Ammon's horn (tissue), 1 donor: ENCODE results near the gene FMO5.
"Not testable (repeated sequence)": the region's sequence is repeated elsewhere in the genome, so short reads cannot be mapped to it uniquely, and the experiment has no call there.

Experiments used
- DNase-seq: peaks from one replicate; pipeline ENCODE4 v3.0.0-alpha.2; 2016; ENCODE audit warnings: low spot score

Gene FMO5

DNA sequence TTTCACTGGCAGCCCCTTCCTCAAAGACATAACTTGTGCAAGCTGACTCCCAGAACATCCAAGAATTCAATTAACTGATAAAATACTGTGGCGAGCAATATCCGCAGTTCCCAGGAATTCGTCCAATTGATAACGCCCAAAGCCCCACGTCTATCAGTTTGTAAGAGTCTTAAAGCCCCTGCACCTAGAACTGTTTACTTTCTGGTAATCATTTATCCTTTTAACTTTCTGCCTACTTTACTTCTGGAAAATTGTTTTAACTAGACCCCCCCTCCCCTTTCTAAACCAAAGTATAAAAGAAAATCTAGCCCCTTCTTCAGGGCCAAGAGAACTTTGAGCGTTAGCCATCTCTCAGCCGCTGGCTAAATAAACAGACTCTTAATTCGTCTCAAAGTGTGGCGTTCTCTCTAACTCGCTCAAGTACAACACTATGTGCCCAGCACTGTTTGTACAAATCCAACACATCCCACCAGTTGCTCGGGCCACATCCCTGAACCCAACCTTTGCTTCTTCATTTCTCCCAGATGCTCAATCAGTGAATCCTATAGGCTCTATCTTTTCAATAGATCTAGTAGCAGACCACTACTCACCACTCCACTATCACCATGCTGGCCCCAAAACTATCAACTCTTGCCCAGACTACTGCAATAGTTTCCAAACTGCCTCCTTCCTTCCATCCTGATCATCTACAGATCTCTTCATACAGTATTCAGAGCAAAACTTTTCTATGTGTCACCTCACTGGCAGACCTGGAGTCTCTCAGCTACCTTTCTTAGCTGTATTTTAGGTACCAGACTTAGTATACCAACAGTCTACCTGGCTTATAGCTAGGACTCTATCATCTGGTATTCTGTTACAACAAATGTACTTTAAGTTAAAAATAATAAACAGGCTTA, 14.0 kb upstream of the FMO5 start:
- DNase-seq = no peak

DNA sequence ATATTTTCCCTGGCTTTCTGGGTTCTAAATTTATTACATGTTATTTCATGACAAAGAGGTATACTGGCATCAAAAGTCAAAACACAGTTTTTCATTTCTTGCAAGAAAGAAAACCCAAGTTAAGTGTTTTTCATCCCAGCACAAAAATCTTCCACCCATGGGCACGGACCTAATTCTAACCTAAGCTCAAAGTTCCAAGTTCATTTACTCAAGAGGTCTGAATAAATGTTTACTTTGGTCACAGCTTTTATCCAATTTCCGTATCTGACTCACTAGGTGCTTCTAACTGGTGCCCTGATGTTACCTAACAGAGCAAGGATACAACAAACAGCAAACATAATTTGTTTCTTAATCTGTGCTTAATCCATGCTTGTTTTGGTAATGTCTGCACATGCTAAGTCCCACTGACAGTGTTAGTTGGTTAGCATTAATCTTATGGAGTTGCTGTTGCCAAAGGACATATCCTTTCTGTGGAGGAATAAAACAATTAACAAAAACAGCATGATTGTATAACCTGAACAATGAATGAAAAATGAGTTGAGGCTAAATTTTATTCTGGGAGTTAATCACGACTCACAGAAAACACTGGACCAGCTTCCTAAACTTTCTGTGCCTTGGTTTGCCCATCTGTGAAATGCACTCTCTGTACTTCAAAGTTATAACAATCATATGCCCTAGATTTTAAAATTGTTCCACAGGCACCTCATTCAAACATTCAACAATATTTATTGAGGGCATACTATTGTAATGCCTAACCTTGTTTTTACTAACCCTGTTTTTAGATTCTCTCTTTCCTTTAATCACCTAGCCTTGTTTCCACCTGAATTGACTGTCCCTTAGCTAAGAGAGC, 13.1 kb upstream of the FMO5 start:
- DNase-seq = no peak

DNA sequence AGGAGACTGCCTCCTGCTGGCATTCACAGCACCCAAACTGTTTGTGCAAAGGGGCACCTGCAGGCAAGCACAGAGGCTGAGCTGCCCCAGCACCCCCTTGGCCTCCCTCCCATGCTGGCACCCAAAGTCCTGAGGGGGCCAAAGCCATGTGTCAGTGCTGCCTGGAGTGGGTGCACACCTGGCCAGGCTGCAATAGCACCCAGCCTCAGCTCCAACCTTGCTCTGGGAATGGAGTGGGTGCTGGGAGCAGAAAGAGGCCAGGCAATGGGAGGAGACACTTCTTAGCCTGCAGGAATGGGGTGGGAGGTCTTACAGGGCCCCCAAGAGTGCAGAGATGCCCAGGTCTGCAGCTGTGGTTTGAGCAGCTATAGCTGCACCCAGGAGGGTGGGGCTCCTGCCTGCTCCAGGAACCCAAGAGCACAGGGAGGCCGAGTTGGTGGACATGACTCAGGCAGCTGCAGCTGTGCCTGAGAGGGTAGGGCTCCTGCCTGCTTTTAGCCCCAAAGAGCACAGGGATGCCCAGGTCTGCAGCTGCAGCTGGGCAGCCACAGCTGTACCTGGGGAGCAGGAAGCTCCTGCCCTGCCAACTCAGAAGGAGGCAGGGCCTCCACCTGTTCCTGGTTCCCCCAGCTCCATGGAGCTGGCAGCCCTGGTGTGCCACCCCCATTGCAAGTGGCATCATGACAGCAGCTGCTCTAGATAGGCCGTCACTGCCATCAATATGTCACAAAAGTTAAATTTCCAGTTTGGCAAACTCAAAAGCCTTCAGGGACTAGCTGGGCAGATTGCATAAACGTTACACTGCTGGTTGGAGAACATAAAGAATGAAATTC, 12.0 kb upstream of the FMO5 start:
- no peak for DNase-seq

DNA sequence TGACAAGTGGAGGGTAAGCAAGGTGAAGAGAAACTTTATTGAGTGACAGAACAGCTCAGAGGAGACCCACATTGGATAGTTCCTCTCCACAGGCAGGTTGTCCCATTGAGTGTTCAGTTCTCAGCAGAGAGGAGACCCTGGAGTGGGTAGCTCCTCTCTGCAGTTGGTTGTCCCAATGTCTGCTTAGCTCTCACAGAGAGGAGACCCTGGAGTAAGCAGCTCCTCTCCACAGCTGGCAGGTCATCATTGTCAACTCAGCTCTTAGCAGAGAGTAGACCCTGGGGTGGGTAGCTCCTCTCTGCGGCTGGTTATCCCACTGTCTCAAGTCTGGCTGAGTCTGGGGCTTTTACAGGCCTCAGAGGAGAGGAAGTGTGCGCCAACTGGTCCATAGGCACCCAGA, 11.3 kb upstream of the FMO5 start:
- DNase-seq = no peak

DNA sequence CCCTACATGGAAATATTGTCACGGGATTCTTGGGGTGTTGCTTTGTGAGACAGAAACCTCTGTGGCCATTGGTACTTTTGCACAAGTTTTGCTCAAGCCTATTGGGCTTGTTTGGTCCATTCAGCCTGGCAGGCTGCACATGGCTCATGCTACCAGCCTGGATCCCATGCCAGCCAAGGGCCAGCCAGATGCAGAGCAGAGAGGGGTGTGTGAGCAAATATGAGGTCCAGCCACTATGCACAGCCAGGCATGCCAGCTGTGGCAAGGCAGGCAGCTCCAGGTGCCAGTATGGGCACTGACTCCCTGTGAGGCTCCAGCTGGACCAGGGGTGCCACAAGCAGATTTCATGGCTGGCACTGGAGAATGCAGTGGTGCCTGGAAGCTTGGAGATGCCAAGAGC, 10.7 kb upstream of the FMO5 start:
- DNase-seq = no peak

DNA sequence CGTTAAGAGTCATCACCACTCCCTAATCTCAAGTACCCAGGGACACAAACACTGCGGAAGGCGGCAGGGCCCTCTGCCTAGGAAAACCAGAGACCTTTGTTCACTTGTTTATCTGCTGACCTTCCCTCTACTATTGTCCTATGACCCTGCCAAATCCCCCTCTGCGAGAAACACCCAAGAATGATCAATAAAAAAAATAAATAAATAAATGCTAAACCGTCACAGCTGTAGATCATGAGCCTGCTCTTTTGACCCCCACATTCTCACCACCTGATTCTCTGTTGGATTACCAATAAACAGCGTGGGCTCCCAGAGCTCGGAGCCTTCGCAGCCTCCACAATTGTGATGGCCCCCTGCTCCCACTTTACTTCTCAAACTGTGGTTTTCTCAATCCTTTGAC, 8.8 kb upstream of the FMO5 start:
- DNase-seq = not testable (repeated sequence)

DNA sequence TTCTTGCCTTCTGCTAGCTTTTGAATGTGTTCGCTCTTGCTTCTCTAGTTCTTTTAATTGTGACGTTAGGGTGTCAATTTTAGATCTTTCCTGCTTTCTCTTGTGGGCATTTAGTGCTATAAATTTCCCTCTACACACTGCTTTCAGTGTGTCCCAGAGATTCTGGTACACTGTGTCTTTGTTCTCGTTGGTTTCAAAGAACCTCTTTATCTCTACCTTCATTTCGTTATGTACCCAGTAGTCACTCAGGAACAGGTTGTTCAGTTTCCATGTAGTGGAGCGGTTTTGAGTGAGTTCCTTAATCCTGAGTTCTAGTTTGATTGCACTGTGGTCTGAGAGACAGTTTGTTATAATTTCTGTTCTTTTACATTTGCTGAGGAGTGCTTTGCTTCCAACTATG, 5.9 kb upstream of the FMO5 start:
- DNase-seq = not testable (repeated sequence)

DNA sequence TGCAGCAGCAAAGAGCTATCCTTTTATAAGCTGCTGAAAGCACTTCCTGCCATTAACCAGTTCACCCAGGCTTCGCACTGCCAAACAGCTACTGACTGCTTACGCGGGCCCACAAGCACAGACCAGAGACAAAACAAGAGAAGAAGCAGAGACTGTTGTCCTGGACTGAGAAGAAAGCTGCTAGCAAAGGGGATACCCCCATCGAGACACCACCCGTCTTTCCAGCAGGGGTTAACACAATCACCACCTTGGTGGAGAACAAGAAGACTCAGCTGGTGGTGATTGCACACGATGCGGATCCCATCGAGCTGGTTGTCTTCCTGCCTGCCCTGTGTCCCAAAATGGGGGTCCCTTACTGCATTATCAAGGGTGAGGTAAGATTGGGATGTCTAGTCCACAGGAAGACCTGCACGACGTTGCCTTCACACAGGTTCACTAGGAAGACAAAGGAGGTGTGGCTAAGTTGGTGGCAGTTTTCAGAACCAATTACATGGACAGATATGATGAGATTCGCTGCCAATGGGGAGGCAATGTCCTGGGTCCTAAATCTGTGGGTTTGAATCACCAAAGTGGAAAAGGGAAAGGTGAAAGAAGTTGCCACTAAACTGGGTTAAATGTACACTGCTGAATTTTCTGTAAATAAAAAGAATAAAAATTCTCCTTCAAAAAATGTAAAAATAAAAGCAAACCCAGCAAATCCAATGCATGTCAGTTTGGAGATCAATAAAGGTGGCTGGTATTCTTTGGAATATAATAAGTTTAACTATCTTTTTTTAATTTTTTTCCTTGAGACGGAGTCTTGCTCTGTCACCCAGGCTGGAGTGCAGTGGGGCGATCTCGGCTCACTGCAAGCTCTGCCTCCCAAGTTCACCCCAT, 1.2 kb downstream of the FMO5 start:
- no peak for DNase-seq

DNA sequence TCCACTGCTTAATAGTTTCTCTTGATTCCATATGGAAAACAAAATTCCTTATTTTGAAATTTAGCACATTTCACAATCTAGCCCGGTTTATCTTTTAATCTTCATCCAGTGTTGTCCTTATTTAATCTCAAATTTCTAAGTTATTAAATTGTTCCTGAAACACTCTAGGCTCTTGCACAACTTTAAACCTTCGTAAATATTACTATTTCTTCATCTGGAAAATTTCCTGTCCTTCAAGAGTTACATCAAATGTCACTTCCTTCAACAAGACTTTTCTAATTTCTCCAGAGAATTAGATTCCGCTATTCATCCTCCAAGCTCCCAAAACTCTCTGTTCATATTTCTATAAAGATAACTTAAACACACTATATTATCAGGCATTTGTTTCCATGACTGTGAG, 6.5 kb downstream of the FMO5 start:
- no peak for DNase-seq

DNA sequence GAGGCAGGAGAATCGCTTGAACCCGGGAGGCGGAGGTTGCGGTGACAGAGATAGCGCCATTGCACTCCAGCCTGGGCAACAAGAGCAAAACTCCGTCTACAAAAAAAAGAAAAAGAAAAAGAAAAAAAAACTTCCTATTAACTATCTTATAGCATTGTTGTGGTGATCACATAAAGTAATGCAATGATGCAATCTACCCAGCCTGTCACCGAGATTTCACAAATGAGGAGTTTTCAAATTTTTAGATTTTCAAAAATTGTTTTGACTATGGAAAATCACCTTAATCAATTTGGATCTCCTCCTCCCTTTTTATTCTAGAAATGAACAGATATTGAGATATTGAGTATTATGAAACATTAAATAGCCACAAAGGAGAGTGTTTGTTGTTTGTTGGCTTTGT, 8.0 kb downstream of the FMO5 start:
- DNase-seq = no peak

DNA sequence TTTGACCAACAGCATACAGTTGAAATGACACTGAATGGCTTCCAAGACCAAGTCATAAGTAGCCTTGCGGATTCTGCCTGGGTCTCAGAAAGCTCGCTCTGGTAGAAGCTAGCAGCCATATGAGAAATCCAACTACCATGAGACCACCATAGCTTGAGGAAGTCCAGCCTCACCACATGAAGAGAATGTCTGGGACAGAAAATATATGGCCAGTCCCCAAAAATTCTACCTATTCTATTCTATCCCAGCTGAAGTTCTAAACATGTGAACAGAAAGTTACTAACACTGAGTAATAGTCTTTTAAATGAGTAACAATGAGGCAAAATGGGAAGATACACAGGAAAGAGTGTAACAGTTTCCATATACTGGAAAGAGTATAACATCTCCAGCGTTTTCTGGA, 9.0 kb downstream of the FMO5 start:
- DNase-seq = no peak

DNA sequence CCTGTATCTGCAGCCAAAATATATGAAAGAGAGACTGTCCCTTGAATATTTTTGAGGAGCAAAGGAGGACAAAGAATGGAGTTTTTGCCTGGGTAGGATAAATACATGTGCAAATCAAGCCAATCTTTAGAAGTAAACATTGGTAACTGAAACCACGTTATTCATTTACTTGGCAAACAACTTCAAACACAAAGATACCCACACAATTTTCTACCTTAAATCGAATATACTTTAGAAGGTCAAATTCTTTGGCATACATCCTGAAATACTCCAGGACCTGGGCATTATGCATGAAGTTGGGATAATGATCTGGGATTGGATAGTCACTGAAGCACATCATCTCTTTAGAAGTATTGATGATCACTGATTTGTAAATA, 9.6 kb downstream of the FMO5 start:
- no peak for DNase-seq

DNA sequence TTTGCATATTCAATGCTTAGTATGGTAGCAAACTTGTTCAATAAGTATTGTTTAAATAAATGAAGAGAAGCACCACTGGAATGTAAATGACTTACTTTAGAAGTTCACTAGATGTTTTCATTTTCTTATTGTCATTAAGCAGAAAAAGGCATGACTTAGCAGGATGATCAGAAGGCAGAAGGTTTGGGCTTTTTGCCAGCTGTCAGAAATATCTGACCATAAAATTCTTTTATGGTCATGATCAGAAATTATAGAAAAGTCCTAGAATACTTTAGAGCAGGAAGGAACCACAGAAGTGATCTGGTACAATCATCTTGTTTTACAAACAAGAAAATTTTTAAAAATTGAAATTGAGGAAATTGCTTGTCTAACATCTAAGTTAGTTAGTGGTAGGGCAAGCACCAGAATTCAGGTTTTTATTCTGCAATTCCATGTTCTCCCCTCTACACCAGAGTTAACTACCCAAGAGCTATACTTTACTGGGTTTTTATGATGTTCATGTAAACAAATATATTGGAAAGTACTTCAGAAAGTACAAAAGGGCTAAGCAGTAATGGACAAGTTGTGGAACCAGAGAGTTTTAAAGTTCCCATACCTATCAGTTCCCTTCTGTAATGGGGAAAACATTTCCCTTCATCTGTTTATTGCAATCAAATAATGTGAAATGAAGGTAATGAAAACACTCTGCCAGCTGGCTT, 10.1 kb downstream of the FMO5 start:
- no peak for DNase-seq

DNA sequence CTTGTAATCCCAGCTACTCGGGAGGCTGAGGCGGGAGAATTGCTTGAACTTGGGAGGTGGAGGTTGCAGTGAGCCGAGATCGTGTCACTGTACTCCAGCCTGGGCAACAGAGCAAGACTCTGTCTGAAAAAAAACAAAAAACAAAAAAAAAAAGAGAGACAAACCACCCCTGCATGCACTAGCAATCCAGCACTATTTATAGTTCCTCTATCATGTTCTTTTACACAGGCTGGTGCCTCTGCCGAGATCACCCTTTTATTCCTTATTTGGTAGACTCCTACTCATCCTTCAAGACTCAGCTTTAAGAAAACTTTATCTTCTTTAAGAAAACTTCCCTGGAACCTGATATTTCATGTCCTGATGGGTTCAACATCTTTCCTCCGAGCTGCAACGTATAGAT, 10.8 kb downstream of the FMO5 start:
- no peak for DNase-seq

DNA sequence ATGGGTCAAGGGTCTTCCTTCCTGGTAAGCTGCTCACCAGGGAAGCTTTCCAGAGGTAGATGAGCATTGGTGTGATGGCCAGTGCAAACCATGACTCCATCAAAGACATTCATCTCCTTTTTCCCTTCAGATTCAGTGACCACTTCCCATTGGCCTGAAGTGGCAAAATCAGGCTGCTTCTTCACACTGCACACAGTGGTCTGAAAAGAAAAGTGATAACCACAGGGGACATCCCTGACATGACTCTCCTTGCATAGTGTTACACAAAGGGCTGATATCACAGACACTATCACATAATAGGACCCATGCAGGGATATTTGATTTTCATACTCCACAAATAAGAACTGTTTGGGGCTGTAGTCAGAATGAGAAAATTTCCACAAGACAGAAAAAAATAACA, 11.9 kb downstream of the FMO5 start:
- no peak for DNase-seq

DNA sequence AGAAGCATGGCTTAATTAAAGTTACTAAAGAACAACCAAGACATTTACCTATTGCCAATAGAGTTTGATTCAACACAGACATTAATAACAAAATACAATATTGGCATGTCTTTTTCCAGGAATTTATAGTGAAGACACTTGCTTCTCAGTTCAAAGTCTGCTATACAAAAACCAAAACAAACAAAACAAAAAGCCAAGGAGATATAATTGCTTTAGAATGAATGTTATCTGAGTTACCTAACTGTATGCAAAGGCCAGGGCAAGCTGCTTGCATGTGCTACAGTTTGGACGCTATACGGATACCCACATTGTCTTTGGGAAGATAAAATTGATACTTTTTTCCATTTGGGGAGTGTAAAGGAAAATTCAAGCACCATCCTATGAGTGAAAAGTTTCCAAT, 13.6 kb downstream of the FMO5 start:
- DNase-seq = no peak

DNA sequence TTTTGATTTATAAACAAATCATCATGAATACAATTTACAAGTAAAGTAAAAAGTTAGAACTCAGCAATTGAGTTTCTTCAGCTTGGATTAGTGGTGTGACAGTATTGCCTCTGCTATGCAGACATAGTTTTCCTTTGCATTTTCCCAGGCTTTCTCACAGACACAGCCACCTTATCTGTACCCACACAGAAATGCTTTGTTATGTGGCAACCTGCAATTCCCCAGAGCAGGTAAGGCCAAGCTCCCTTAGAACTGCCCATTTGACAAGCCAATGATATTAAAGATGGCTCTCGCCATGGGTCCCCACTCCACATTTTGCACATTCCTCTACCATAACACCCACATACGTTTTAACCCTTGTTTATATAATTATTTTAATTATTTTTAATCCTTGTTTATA, 14.2 kb downstream of the FMO5 start:
- DNase-seq = no peak

DNA sequence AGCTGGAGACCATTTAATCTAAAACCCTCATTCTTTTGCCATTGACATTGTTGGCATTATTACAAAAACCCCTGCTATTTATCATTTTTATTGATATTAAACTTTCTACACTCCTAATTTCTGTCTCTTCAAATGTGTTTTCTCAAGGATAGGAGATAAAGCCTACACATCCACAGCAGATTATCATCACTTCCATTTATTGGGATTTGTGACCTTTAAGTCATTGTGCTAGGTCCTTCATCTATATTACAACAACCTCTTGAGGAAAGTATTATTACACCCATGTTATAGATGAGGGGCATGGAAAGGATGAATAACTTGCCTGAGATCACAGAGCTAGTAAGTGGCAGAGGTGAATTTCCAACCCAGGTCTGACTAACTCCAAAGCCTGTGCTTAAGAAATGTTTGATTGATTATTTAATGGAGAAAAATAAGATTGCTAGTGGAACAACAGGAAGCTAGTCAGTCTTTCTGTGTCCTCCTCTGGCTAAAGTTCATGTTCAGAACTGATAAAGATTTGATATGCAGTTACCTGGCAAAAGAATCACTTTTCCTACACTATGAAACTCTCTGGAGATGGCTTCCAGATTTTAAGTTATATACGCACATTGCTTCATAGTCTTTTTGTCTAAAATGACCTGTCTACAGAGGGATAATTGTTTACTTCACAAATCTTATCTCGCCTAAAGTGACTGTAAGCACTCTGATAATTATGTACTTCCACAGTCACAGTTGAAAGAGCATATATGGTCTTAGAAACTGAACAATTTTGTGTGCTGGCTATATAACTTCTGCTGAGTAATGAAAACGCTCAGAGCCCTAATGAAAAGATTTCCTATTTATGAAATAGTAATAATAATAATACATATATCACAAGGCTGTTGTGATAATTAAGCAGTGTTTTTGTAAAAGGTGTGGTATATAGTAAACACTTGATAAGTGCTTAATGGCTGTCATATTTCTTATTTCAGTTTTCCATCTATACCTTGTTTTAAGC, 15.0 kb downstream of the FMO5 start:
- DNase-seq = no peak

DNA sequence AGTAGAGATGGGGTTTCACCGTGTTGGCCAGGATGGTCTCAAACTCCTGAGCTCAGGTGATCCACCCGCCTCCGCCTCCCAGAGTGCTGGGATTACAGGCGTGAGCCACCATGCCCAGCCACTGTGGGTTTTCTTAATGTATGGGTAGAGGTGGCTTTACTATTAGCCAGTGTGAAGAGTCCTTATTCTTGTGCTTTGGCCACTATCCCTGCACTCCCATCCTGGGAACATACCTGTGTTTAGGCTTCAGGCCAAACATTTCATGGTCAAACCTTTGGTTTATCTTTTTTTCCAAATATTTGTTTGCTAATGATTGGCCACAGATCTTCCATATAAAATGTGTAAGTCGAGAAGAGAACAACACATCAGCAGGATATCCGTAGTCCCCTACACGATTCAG, 16.5 kb downstream of the FMO5 start:
- DNase-seq = no peak

DNA sequence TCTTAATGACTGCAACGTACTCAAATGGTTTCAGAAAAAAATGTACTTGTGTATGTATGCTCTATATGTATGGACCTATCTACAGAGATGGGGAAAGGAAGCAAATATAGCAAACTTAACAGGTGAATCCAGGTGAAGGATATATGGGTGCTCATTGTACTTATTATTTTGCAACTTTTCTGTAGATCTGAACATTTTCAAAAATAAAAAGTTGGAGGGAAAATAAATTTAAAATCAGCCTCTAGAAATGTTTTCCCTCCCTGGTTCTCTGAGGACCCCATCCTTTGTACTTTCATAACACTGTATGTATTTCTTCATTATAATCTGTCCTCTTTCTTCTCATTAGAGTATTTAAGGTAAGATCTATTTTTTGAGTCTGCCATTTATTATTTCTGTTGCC, 17.9 kb downstream of the FMO5 start:
- no peak for DNase-seq
